NCI-H2107 treated with DMSO at 0.1 percent for 48 hours (cell line): ENCODE results near the gene IL3.
A peak's percentile ranks its signal among the peaks of the same experiment; 100 is the strongest.

Source experiments
- DNase-seq: peaks from one replicate; lab custom pipeline; 2025; ENCODE audit not compliant: unreplicated experiment; lab: John Stamatoyannopoulos, UW

IL3 gene

GRCh38 chr5:132025403-132025971, 35.0 kb upstream of the IL3 start:
- no peak for DNase-seq

GRCh38 chr5:132026516-132027008, 33.9 kb upstream of the IL3 start:
- no peak for DNase-seq

DNA sequence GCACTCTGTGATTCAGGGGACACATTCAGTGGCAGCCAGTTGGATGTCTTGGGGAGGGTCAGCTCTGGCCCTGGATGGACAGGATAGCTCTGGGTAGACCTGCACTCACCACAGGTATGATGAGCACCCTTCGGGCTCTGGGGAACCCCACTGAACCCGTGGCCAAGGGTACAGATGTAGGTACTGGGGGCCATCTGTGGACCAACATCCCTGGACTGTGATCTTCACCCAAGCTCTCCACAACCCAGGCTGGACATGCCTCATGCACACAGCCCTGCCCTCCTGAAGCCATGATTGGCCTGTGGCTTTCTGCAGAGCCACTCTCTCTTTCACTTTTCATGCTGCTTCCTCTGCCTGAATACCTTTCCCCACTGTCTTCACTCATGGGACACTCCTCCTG, 33.4 kb upstream of the IL3 start:
- no peak for DNase-seq

DNA sequence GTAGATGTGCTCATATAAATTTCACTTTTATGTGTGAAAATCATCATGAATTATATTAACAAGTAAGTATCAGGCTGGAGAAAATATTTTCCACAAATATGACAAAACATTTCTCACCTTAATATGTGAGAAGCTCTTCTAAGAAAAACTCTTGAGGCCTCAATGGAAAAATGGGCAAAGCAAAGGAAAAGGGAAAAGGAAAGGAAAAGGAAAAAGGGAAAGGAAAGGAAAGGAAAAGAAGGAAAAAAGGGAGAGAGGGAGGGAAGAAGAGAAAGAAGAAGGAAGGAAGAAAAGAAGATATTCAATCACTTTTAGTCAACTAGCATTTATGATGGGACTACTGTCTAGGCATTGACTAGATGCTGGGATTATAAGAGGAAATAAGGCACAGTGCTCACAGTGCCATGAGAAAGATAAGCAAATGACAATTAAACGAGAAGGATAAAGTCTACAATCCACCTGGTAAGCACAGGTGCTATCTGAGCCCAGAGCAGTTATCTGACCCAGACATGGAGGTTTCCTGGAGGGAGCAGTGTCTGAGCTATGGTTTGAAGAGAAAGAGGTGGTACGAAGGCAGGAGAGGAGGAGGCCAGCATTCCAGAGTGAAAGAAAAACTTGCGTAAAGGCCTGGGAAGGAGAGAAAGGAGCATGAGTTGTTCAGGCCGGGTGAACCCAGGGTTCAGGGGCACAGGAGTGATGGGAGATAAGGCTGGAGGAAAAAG, 30.7 kb upstream of the IL3 start:
- DNase-seq = no peak

GRCh38 chr5:132030610-132031009, 29.8 kb upstream of the IL3 start:
- DNase-seq = no peak

DNA sequence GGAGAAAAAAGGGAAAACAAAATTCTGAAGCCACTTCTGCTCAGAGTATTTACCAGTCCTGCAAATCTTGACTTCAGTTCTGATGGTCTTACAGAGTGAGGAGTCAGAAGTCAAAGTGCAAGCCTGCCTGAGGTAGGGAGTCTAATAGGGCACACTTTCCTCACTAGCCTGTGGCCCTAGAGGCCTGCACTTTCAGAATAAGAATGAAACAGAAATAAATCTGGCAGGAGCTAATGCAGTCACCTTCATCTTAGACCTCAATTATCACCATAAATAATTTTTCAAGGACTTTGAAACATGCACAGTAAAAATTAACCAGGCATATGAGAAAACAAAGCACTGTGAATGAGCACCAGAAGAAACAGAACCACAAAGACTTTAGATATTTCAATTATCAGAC, 28.3 kb upstream of the IL3 start:
- DNase-seq = no peak

GRCh38 chr5:132033122-132033521, 27.3 kb upstream of the IL3 start:
- DNase-seq = no peak

- no peak for DNase-seq
These were observed 23.1 kb upstream of the IL3 start for GRCh38 chr5:132037353-132037752.

DNA sequence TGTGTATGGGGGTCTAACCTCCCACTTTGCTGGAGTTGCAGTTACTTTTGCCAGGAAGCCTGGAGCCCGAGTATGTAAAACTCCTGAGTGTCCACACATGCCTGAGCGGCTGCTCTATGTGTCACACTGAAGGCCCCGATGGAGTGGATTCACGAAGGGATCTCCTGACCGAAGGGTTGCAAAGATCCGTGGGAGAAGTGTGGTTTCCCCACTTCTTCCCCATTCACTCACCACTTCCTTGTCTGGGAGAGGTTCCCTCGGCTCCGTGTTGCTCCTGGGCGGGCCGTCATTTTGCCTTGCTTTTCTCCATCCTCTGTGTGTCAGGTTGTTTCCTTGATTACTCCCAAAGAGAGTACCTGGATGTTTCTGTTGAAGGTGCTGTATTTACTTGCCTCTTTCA, 16.2 kb upstream of the IL3 start:
- no peak for DNase-seq

DNA sequence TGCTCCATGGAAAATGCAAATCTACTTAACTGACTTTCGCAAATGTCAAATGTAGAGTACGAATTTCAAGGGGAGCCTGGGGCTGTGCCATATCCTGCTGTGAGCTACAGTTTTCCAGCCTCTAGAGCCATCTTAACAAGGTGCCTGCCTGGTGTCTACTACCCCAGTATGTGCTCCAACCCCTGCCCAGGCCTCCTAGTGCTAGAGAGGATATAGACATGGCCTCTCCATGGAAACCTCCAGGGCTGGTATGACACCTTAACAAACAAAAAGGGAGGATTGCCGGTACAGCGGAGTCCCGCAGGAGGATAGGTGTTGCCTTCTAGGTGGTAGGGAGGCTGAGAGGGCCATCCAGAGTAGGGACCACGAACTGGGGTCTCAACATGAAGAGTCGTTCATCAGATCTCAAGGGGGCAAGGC, 13.6 kb upstream of the IL3 start:
- DNase-seq = no peak

DNA sequence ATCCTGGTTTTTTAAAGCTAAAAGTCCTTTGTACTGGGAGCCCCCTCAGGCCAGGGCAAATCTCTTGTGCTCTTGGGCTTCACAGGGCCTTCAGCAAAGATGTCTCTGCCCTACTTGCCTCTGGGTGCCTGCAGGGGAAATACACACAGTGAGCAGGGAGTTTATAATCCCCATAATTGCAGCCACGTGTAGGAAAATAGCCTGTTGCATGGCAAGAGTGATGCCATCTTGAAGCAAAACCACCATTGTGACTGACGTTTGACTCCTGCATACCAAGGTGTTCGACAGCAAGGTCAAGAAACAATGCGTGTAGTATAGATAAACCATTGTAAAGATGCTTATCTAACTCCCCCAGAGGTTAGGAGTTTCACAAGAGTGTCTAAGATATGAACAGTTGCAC, 11.4 kb upstream of the IL3 start:
- no peak for DNase-seq

DNA sequence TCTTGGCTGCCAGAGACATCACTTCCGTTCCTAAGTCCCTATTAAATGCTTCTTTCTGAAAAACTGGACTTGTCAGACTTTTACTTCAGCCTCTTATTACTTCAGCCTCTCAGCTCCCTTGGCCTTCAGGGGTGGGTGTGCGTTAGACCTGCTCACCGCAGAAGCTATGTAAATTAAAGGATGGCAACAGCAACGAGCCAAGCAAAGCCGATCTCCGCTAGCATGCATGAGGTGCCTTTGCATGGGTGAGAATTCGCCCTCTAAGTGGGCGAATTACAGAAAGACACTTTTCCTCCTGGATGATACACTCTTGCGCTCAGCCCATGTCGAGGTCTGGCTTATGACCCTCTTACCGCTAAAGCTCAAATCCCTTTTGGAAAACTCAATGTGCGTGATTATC, 10.9 kb upstream of the IL3 start:
- DNase-seq = no peak

DNA sequence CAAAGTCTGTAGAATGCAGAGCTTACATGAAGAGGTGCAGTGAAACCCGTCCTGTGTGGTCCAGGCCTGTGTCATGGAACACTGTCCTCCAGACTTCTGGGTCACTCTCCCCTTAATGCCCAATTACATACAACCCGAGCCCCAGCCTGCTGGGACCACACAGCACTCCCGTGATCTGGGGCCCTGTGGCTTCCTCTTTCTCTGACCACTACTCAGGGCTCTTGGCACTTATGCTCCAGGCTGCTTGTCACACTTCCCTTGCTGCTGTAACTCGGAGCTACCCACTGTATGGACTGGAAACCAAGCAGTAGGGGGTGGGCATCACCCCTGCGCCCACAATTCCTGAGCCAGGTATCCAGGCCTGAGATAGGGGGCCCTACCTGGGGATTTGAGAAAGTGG, 10.3 kb upstream of the IL3 start:
- DNase-seq = no peak

DNA sequence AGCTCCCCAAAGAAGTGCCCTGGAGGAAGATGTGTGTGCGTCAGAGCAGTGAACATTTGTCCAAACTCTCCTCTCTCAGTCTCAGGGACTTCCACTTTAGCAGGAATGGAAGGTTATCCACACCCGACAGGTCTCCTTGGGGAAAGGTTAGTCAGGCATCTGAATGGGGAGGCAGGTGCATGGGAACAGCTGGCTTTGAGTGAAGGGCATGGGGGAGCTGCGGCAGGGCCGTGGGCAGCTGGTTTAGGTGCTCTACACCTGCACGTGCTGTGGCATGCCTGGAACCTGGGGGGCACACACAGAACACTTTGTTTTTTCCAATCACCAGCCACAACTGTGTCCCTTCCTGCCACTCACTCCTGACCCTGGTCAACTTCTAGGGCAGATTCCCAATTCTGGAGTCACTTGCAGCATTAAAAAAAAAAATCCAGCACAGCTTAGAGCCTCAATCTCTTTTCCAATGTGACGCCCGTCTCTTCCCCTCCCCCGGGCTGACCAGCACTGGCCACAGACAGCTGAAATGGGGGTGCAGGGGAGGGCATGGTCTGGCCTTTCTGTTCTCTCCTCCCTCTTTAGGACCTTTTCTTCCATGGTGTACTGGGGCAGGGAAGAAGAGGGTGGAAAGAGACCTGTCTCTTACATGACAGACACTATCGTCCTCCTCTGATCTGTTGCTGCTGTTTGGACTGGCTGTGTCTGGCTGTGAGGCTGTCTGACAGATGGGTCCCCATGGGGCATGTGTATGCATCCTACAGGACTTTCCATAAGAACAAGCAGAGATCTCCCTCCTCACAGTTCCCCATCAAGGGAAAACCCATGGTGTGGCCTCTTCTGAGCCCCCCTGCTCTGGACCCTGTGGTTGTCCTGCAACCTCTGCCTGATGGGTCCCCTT, 9.5 kb upstream of the IL3 start:
- DNase-seq = no peak

DNA sequence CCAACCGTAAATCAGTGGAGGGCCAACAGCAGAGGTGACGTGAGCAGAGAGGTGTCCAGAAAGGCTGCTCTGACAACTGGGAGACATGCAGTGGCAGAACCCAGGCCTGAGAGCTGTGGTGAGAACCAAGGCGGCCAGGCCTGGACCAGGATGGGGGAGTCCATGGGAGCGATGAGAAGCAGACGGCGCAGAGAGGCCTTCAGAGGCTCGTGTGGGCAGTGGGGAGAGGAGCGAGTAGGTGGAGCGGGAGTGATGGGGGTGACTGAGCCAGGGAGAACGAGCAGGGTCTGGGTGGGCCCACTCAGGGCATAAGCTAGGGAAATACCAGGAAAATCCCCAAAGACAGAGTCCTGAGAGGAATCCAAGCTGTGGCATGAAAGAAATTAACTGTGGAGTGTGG, 7.9 kb upstream of the IL3 start:
- no peak for DNase-seq

DNA sequence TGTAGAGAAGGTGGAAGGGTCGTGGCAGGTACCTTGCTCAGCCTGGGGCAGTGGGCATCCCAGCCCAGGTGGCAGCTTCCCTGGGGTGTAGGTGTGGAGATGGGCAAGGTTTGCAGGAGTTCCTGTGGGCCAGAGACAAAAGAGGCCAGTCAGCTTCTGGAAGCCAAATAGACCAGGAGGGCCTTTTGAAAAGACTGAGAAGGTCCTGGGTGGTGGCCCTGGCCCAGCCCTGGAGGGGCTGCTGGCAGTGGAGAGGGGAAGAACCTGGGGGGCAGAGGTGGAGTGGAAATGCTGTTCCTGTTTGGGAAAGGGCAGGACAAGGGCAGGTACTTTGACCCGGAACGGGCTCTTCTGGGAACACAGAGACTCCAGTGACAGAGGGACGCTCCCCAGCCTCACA, 7.0 kb upstream of the IL3 start:
- DNase-seq = no peak

DNA sequence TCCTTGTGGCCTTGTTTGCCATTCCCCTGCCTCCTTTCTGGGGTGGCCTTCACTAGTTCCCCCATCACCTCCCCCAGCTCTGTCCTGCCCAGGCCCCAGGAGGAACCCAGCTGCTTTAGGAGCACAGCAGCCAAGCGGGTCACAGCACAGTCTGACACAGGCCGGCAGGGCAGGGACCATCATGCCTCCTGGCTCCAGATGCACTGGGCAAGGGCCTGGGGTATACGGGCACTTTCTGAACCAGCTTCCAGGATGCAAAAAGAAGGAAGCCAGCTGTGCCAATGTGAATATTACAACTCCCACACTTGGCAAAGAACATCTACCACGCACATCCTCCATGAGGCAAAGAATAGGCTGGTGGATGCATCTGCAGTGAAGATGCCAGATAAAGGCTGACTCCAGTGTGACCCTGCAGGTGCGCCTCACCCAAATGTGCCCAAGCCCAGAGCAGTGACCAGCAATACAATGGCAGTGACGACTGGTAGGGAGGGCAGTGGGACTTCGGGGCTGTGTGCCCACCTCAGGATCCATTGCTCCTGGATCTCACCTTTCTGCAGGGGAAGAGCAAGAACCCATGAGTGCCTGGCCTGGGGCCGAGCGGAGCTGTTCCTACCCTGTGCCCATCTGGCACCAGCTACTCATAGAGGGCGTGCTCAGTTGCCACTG, 6.3 kb upstream of the IL3 start:
- no peak for DNase-seq

GRCh38 chr5:132054697-132055440, 5.6 kb upstream of the IL3 start:
- DNase-seq = no peak

DNA sequence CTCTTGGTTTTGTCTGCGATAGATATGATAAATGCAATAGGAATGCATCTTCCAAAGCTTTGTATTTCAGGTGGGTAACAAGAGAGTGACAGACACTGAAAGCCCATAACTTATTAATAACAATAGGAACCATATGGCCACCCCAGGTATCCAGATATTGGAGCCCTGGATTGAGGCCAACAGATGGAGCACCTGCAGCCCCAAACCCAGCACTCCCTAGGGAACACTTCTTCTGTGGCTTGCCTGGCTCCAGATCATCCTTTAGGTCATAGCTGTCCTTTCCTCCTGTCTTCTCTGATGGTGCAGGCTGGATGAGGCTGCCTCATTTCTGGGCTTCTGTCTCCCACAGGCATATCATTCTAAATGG, 5.0 kb upstream of the IL3 start:
- peak; percentile 39 for DNase-seq

- DNase-seq = no peak
These were observed 4.4 kb upstream of the IL3 start for GRCh38 chr5:132055808-132056609.
